DOHH2 (cell line): ENCODE measurements around the gene SLC30A1.

Source experiments
- EZH2phosphoT487 ChIP-seq: fragments of 200-600 bp; sonication (generic); IDR thresholded peaks from 2 replicates; pipeline ENCODE4 v1.6.1; 2017; ENCODE audit warnings: borderline replicate concordance, mild to moderate bottlenecking, antibody characterized with exemption, low read length, moderate library complexity, mixed read lengths
- TF ChIP-seq, protein P1 (sequence below): fragments of 200-600 bp; sonication (generic); IDR thresholded peaks from one replicate; pipeline ENCODE4 v1.5.1; 2014; ENCODE audit warnings: antibody characterized with exemption, mild to moderate bottlenecking, low read depth, low read length; ENCODE audit not compliant: poor library complexity, severe bottlenecking

DNA sequence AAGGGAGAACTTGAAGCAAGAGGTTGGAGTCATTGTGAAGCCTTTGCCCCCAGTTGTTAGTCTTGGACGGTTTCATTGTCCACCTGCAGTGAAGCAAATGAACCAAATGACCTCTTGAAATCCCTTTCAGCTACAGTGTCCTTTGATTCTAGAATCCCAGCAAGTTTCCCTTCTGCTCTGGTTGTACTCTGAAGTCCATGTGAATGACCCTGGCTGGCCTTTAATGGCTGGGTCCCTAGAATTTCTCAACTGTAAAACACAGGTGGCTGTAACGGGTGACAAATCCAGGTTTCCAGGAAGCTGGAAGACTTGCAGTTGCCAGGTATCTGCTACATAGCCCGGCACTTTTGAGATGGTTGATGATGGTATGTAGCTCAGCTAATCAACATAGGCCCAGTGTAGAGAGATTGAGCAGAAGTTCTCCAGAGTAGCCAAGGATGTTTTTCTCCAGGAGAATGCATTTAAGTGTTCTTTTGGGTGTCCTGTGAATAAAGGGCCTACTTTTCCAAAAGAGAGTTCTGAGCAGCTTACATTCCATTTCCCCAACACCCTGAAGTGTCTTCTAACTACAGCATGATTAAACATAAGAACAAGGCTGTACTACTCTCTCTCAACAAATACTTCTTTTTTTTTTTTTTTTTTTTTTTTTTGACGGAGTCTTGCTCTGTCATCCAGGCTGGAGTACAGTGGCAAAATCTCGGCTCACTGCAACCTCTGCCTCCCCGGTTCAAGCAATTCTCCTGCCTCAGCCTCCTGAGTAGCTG is 17.6 kb upstream of the SLC30A1 start:
- TF ChIP-seq, protein P1, sequence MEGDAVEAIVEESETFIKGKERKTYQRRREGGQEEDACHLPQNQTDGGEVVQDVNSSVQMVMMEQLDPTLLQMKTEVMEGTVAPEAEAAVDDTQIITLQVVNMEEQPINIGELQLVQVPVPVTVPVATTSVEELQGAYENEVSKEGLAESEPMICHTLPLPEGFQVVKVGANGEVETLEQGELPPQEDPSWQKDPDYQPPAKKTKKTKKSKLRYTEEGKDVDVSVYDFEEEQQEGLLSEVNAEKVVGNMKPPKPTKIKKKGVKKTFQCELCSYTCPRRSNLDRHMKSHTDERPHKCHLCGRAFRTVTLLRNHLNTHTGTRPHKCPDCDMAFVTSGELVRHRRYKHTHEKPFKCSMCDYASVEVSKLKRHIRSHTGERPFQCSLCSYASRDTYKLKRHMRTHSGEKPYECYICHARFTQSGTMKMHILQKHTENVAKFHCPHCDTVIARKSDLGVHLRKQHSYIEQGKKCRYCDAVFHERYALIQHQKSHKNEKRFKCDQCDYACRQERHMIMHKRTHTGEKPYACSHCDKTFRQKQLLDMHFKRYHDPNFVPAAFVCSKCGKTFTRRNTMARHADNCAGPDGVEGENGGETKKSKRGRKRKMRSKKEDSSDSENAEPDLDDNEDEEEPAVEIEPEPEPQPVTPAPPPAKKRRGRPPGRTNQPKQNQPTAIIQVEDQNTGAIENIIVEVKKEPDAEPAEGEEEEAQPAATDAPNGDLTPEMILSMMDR = no peak
- no peak for TF ChIP-seq EZH2phosphoT487
